Uterus (tissue), 4 donors: Measurements from ENCODE around the gene FGFR3. TPM values are rescaled to one million over a fixed set of nuclear protein-coding genes. Genes with fewer than 3 reads are reported as not detected.
"Not testable (repeated sequence)": the region's sequence is repeated elsewhere in the genome, so short reads cannot be mapped to it uniquely, and the experiment has no call there.

Experiments used
- DNase-seq, 2 donors: peaks; one replicate each; pipeline ENCODE4 v3.0.0-alpha.2; 2019 to 2020
- H3K27ac ChIP-seq, 2 donors: fragments of 200-600 bp; sonication (generic); 1 replicate in 1 of 2; 2 replicates in 1 of 2; pipeline ENCODE4 v1.5.1; 2016 to 2018
- H3K27me3 ChIP-seq, 2 donors: fragments of 200-600 bp; sonication (generic); one replicate each; pipeline ENCODE4 v1.5.1; 2018 to 2019; ENCODE audit warnings: control low read depth in 1 of 2
- H3K36me3 ChIP-seq, 2 donors: fragments of 200-600 bp; sonication (generic); one replicate each; pipeline ENCODE4 v1.5.1; 2019; ENCODE audit warnings: control low read depth in 1 of 2
- H3K4me1 ChIP-seq, 2 donors: fragments of 200-600 bp; sonication (generic); one replicate each; pipeline ENCODE4 v1.5.1; 2018 to 2019; ENCODE audit warnings: control low read depth in 1 of 2
- H3K4me3 ChIP-seq, 2 donors: fragments of 200-600 bp; sonication (generic); 1 replicate in 1 of 2; 2 replicates in 1 of 2; pipeline ENCODE4 v1.5.1; 2018 to 2019; ENCODE audit warnings: mild to moderate bottlenecking in 1 of 2
- H3K9me3 ChIP-seq, 2 donors: fragments of 200-600 bp; sonication (generic); one replicate each; pipeline ENCODE4 v1.5.1; 2019; ENCODE audit warnings: control low read depth in 1 of 2
- CTCF ChIP-seq, 4 experiments: fragments of 200-600 bp in 2 of 4; fragments of 450-650 bp in 2 of 4; sonication (generic) in 2 of 4; IDR thresholded peaks; one replicate each; pipeline ENCODE4 v1.5.1; 2016 to 2019; ENCODE audit warnings: antibody characterized with exemption in 4 of 4, mild to moderate bottlenecking in 2 of 4, moderate library complexity in 1 of 4
- POLR2A ChIP-seq, 2 donors: fragments of 450-650 bp; IDR thresholded peaks; one replicate each; pipeline ENCODE4 v1.6.1; 2016; ENCODE audit warnings: antibody characterized with exemption in 2 of 2, mild to moderate bottlenecking in 1 of 2, moderate library complexity in 1 of 2
- intact Hi-C: fragments of 100-400 bp; cut with DNase I; formaldehyde crosslinking; loops from one replicate; pipeline ENCODE4 v1.15.1; 2023; ENCODE audit warnings: low total_unique reads
- total RNA-seq, 4 donors: library from RNA; depleted of rRNA in 3 of 4; stranded (reverse); fragments of >200 nt in 3 of 4; gene quantifications; one replicate each; pipeline versions ENCODE4 v1.1.0 to v1.2.4, GENCODE V29; 2014 to 2023
- donor health status: DM: yes; HTN: yes; CAD: no.

The FGFR3 gene
- total RNA-seq, 4 donors from 2014 or later = 0.29 to 6.4 (median 4.3) TPM

GRCh38 chr4:1842339-1842895 is 49.3 kb downstream of the FGFR3 start:
- Histone ChIP-seq H3K27ac (no peak overlapping the region), H3K27me3 (no peaks in the 10 kb centered on the region), H3K36me3 (no peaks in the 10 kb centered on the region), H3K4me1 (no peaks in the 10 kb centered on the region), H3K9me3 (no peaks in the 10 kb centered on the region), H3K4me3 (no peak overlapping the region)
- no peak for DNase-seq
- TF ChIP-seq POLR2A (IDR thresholded peaks at IDR 0.05) (no peak), CTCF (IDR thresholded peaks at IDR 0.05) (no peak)
- intact Hi-C loops = no loop called here

GRCh38 chr4:1842993-1843448 is 49.9 kb downstream of the FGFR3 start:
- Histone ChIP-seq H3K4me1 (no peaks in the 10 kb centered on the region), H3K4me3 (no peak overlapping the region), H3K36me3 (no peaks in the 10 kb centered on the region), H3K9me3 (no peaks in the 10 kb centered on the region), H3K27me3 (no peaks in the 10 kb centered on the region), H3K27ac (no peak overlapping the region)
- TF ChIP-seq CTCF (IDR thresholded peaks at IDR 0.05) (no peak), POLR2A (IDR thresholded peaks at IDR 0.05) (no peak)
- DNase-seq = peak in 1 of 2 donors; percentile 48
- intact Hi-C loops = no loop called here

GRCh38 chr4:1843852-1844251 is 50.8 kb downstream of the FGFR3 start:
- H3K36me3 ChIP-seq = no peaks in the 10 kb centered on the region
- H3K9me3 ChIP-seq = no peaks in the 10 kb centered on the region
- H3K4me3 ChIP-seq = no peak overlapping the region
- no peak for TF ChIP-seq POLR2A (IDR thresholded peaks at IDR 0.05)
- TF ChIP-seq CTCF (IDR thresholded peaks at IDR 0.05) = no peak
- H3K4me1 ChIP-seq = no peaks in the 10 kb centered on the region
- H3K27ac ChIP-seq = no peak overlapping the region
- no peaks in the 10 kb centered on the region for H3K27me3 ChIP-seq
- no peak for DNase-seq
- intact Hi-C loops = no loop called here

- DNase-seq, H3K4me1 ChIP-seq, H3K27ac ChIP-seq, intact Hi-C loops, H3K36me3 ChIP-seq, H3K27me3 ChIP-seq, H3K4me3 ChIP-seq, H3K9me3 ChIP-seq: not testable (repeated sequence)
These were observed 51.5 kb downstream of the FGFR3 start for GRCh38 chr4:1844618-1845017.

- TF ChIP-seq POLR2A (IDR thresholded peaks at IDR 0.05) (no peak), CTCF (IDR thresholded peaks at IDR 0.05) (no peak)
- Histone ChIP-seq H3K4me1 (no peaks in the 10 kb centered on the region), H3K4me3 (no peak overlapping the region), H3K36me3 (no peaks in the 10 kb centered on the region), H3K9me3 (no peaks in the 10 kb centered on the region), H3K27me3 (no peaks in the 10 kb centered on the region), H3K27ac (no peak overlapping the region)
- intact Hi-C loops = no loop called here
- DNase-seq = no peak
These were observed 53.5 kb downstream of the FGFR3 start for GRCh38 chr4:1846580-1846979.

- DNase-seq = no peak
- Histone ChIP-seq H3K27me3 (no peaks in the 10 kb centered on the region), H3K9me3 (no peaks in the 10 kb centered on the region), H3K36me3 (no peaks in the 10 kb centered on the region), H3K27ac (no peak overlapping the region), H3K4me3 (no peak overlapping the region), H3K4me1 (no peaks in the 10 kb centered on the region)
- intact Hi-C loops = no loop called here
- TF ChIP-seq CTCF (IDR thresholded peaks at IDR 0.05) (no peak), POLR2A (IDR thresholded peaks at IDR 0.05) (no peak)
These were observed 57.2 kb downstream of the FGFR3 start for GRCh38 chr4:1850276-1850675.
